HFF-Myc (cell line): Measurements from ENCODE around the gene IFIT1.
"Not testable (repeated sequence)": the region's sequence is repeated elsewhere in the genome, so short reads cannot be mapped to it uniquely, and the experiment has no call there.

Experiments
- DNase-seq: peaks from one replicate; pipeline ENCODE4 v3.0.0-alpha.2; 2011; ENCODE audit warnings: low read depth; ENCODE audit errors: extremely low read depth
- H3K4me3 ChIP-seq: replicated peaks from 2 replicates; pipeline ENCODE4 v1.5.1; 2011; ENCODE audit warnings: low read depth, mild to moderate bottlenecking, control low read depth, low read length
- TF ChIP-seq, protein P1 (sequence below): IDR thresholded peaks from 2 replicates; pipeline ENCODE4 v1.5.1; 2012; ENCODE audit warnings: mild to moderate bottlenecking, low read depth, low read length, control low read depth; ENCODE audit errors: missing control alignments

Gene IFIT1

DNA sequence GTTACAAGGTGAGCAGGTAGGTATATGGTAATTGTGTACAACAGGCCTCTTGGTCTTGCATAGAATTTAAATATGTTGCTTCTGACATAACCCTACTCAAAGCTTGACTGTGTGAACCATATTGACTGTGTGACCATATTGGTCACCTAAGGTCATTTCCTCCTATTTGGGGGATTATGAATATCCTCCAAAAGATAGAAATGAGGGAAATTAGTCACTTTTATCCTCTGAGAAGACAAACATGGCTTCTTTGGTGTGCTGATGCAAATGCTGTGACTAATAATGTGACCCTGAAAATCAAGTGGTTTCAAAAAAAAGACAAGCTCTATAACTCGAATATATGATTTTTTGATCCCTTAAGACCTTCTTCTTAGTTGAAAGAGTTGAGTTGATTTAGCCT, 49.9 kb downstream of the IFIT1 start:
- TF ChIP-seq, protein P1, sequence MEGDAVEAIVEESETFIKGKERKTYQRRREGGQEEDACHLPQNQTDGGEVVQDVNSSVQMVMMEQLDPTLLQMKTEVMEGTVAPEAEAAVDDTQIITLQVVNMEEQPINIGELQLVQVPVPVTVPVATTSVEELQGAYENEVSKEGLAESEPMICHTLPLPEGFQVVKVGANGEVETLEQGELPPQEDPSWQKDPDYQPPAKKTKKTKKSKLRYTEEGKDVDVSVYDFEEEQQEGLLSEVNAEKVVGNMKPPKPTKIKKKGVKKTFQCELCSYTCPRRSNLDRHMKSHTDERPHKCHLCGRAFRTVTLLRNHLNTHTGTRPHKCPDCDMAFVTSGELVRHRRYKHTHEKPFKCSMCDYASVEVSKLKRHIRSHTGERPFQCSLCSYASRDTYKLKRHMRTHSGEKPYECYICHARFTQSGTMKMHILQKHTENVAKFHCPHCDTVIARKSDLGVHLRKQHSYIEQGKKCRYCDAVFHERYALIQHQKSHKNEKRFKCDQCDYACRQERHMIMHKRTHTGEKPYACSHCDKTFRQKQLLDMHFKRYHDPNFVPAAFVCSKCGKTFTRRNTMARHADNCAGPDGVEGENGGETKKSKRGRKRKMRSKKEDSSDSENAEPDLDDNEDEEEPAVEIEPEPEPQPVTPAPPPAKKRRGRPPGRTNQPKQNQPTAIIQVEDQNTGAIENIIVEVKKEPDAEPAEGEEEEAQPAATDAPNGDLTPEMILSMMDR = no peak
- H3K4me3 ChIP-seq = no peak overlapping the region
- no peak for DNase-seq

DNA sequence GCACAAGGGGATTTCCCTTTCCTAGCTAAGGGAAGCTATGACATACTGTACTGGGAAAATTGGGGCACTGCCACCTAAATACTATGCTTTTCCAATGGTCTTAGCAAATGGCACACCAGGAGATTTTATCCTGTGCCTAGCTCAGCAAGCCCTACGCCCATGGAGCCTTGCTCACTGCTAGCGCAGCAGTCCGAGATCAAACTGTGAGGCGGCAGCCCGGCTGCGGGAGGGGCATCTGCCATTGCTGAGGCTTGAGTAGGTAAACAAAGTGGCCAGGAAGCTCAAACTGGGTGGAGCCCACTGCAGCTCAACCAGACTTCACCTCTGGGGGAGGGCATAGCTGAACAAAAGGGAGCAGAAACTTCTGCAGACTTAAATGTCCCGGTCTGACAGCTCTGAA, 52.4 kb downstream of the IFIT1 start:
- not testable (repeated sequence) for DNase-seq, H3K4me3 ChIP-seq

DNA sequence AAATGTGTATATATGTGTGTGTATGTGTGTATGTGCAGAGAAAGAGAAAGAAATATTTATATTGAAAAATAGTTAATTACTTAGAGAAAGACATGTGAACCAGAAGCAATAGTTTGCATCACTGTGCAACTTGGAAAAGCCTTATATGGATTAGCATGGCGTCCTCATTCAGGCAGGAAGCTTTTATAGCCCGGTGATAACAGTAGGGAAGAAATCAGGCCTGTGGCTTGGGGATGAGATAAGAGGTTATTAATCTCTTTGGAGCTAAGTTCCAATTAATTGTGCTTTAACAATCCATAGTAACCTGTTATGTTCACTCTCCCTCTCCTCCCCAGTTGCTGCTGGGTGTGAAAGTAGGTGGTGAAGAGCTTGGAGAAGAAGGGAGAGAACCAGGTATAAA, 58.5 kb downstream of the IFIT1 start:
- no peak overlapping the region for H3K4me3 ChIP-seq
- TF ChIP-seq, protein P1 = no peak
- DNase-seq = no peak

DNA sequence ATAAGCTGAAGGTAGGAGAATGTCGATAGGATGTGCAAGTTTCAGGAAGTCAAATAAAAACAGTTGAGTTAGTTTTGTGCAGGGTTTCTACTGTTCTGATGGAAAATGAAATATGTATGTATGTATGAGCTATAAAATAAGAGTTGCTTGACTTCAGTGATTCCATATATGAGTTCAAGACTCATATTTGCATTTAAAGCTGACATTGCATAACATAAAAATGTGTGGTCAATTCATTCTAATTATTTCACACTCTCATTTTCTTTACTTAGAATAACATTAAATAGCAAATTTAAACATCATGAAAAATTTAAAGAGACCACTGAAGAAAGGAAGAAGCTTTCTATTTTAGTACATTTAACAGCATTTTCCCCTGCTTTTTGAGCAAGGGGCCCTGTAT, 59.8 kb downstream of the IFIT1 start:
- TF ChIP-seq, protein P1 = no peak
- no peak overlapping the region for H3K4me3 ChIP-seq
- no peak for DNase-seq

DNA sequence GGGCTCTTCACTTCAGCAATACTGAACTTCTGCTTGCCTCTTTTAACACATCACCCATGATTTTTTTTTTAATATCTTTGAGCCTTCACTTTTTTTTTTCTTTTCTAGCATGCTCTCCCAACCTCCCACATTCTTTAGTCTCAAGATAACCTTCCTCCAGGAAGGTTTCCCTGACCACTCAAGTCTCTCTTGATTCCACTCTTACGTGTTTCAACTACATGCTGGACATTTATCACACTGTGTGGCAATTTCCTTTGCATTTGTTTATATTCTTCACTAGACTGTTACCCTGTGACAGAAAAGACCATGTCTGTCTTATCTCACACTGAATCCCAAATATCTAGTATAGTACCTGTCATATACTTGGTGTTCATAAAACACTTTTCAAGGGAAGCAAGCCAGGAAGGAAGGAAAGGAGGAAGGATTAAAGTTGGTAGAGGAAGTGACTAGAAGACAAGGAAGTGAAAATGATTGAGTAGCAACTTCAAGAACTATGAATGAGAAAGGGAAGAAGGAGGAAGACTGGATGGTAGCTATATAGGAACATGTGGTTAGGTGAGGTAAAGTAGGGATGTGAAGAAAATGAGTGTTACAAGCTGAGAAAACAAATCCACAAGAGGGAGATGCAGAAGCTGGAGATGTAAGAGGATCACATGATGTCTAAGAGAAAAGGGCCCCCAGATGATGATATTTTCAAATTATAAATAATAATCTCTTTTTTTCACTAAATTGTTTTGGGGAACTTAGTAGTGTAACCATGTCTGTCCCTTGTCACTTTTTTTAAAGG, 62.3 kb downstream of the IFIT1 start:
- no peak overlapping the region for H3K4me3 ChIP-seq
- TF ChIP-seq, protein P1 = no peak
- no peak for DNase-seq
